GM12801 (cell line): Measurements from ENCODE around the gene GFPT2.

ENCODE experiments used
- TF ChIP-seq, protein P1 (sequence below): IDR thresholded peaks from one replicate; pipeline ENCODE4 v1.5.1; 2011; ENCODE audit warnings: control low read depth; ENCODE audit not compliant: insufficient read length; ENCODE audit errors: extremely low read depth

GFPT2 gene

DNA sequence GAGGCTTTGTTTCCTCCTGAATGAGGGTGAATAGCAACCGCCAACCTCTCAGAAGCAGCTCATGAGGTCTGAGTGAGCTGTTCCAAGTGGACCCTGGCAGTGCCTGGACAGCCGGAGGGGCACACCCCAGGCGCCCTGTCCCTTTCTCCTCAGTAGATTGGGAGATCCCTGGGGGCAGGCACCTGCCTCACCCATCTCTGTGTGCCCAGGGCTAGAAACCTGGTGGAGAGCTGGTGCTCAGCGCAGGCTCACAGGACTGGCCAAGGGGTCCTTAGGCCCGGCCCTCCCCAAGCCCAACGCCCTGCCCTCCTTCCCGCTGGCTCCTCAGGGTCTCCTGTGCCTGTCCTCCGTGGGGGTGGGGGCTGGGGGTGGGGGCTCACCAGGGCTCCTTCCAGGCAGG lies 46.3 kb downstream of the GFPT2 start:
- TF ChIP-seq, protein P1, sequence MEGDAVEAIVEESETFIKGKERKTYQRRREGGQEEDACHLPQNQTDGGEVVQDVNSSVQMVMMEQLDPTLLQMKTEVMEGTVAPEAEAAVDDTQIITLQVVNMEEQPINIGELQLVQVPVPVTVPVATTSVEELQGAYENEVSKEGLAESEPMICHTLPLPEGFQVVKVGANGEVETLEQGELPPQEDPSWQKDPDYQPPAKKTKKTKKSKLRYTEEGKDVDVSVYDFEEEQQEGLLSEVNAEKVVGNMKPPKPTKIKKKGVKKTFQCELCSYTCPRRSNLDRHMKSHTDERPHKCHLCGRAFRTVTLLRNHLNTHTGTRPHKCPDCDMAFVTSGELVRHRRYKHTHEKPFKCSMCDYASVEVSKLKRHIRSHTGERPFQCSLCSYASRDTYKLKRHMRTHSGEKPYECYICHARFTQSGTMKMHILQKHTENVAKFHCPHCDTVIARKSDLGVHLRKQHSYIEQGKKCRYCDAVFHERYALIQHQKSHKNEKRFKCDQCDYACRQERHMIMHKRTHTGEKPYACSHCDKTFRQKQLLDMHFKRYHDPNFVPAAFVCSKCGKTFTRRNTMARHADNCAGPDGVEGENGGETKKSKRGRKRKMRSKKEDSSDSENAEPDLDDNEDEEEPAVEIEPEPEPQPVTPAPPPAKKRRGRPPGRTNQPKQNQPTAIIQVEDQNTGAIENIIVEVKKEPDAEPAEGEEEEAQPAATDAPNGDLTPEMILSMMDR, result no peak

DNA sequence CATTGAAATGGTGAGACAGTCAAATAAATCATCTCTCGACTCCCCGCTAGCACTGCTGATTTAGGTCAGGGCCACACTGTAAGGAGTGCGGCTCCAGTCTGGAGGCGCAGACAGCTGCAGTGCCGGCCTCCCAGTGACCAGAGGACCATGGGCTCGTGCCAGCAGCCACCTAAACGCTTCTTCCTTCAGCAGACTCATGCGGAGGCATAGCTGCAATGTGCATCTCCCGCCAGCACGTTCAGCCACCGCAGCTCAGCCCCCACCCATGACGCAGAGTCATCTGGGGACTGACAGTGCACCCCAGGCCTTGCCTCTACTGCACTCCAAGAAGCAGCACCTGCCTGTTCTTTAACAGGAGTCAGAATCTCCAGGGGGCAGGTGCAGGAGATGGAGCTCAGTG lies 47.7 kb downstream of the GFPT2 start:
- TF ChIP-seq, protein P1, result no peak

DNA sequence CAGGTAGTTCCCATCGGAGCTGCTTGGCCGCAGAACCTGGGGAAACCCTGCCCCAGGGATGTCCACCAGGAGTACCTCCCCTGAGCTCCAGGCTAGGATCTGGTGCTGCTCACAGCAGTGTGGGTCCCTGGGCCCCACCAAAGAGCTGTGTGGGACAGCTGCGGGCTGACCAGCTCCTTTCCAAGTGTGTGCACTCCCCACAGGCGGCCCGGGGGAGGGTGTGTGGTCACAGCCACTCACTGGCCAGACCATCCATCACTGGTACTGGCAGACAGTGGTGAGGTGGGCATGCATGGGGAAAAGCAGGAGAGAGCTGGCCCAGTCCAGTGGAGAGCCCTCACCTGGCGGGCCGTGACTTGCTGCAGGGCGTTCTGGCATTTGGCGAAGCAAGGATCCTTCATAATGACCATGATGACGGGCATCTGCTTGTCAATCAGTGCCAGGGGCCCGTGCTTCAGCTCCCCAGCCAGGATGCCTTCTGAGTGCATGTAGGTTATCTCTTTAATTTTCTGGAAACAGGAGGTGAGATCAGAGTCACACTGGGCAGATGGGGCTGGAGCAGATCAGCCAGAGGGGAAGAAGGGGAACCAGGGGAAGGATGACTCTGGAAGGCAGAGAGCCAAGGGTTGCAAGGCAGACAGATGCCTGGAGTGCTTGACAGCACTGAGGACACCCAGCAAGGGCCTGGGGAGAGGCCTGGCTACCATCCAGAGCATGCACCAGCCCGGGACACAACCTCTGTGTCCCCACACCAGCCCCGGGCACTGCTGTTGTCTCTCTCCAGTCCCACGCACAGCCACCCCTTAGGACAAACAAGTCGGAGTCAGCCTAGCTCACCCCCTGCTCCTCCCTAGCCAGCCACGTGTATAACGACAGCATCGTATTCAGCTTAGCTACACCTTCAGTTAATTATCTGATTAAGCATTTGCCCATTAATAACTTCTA lies 48.4 kb downstream of the GFPT2 start:
- TF ChIP-seq, protein P1, result no peak

DNA sequence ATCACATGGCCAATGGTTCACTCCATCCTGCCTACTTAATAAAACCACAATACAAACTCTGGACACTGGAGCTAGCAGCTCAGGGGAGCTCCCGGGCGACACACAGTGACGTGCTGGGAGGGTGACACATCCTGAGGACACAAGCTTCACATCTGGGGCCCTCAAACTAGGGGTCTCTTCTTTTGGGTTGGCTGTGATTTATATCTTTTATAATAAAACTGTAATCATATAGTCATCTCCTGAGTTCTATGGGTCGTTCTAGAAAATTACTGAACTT lies 49.2 kb downstream of the GFPT2 start:
- TF ChIP-seq, protein P1, result no peak

GRCh38 chr5:180303226-180304015 lies 49.7 kb downstream of the GFPT2 start:
- TF ChIP-seq, protein P1, result no peak

DNA sequence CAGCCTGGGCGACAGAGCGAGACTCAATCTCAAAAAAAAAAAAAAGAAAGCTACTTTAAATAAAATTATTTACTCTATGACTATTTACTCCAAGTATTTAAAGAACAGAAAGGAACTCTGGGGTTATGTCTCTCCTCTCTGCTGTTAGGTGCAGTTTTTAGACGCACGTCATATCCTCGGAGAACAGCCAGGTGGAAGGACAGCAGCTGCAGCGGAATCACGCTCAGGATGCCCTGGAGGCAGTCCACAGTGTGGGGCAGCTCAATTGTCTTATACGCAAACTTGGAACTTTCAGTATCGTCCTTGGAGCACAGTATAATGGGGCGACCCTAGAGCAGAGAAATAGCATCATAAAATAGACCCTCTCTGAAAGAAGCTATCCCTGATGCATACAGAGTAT lies 50.9 kb downstream of the GFPT2 start:
- TF ChIP-seq, protein P1, result no peak

- TF ChIP-seq, protein P1, result no peak
Observed at GRCh38 chr5:180301253-180301652, 51.9 kb downstream of the GFPT2 start.
